DOHH2 (cell line): ENCODE data around the gene SLF2.

Source experiments
- EZH2phosphoT487 ChIP-seq: fragments of 200-600 bp; sonication (generic); IDR thresholded peaks from 2 replicates; pipeline ENCODE4 v1.6.1; 2017; ENCODE audit warnings: borderline replicate concordance, mild to moderate bottlenecking, antibody characterized with exemption, low read length, moderate library complexity, mixed read lengths
- TF ChIP-seq, protein P1 (sequence below): fragments of 200-600 bp; sonication (generic); IDR thresholded peaks from one replicate; pipeline ENCODE4 v1.5.1; 2014; ENCODE audit warnings: antibody characterized with exemption, mild to moderate bottlenecking, low read depth, low read length; ENCODE audit not compliant: poor library complexity, severe bottlenecking

DNA sequence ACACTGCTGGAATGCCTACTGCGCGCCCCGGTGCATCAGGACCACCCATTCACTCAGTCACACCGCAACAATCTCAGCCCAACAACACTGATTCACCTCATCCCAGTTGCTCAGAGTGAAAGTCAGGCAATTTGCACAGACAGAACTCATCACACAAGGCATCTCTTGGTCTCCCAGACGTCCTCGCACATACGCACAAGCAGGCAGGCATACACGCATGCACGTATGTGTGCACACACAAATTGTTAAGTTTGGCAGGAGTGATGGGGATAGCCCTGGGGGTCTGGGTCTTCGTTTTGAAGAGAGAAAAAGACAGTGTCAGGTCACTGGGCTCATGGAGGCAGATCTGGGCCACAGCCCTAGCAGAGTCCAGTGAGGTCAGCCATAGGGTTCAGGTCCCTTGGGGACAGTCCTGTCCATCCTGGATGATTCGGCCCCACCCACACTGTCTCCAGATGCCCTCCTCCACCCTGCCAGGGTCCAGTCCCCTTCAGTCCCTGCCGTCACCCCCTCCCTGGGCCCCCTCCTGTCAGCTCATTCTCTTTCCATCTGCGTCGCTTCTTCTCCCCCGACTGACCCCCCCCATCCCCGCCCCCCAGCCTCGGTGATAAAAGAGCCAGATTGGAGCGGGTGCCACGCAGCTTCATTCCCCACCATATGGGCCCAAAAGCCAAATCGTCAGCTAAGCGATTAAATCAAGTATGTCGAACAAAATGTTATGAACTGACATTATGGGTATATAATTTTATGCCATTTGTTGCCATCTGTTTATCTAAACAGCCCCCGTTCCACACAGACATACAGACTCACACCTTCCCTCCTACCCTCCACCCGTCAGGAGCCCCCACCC, 48.5 kb upstream of the SLF2 start:
- TF ChIP-seq, protein P1, sequence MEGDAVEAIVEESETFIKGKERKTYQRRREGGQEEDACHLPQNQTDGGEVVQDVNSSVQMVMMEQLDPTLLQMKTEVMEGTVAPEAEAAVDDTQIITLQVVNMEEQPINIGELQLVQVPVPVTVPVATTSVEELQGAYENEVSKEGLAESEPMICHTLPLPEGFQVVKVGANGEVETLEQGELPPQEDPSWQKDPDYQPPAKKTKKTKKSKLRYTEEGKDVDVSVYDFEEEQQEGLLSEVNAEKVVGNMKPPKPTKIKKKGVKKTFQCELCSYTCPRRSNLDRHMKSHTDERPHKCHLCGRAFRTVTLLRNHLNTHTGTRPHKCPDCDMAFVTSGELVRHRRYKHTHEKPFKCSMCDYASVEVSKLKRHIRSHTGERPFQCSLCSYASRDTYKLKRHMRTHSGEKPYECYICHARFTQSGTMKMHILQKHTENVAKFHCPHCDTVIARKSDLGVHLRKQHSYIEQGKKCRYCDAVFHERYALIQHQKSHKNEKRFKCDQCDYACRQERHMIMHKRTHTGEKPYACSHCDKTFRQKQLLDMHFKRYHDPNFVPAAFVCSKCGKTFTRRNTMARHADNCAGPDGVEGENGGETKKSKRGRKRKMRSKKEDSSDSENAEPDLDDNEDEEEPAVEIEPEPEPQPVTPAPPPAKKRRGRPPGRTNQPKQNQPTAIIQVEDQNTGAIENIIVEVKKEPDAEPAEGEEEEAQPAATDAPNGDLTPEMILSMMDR: no peak
- no peak for TF ChIP-seq EZH2phosphoT487
